HT-29 (cell line): Measurements from ENCODE around the gene TC2N. TPM values are rescaled to one million over a fixed set of nuclear protein-coding genes. Genes with fewer than 3 reads are reported as not detected.
"Not testable (repeated sequence)": the region's sequence is repeated elsewhere in the genome, so short reads cannot be mapped to it uniquely, and the experiment has no call there.

Experiments
- DNase-seq: peaks from one replicate; pipeline ENCODE4 v3.0.0-alpha.2; 2015; ENCODE audit warnings: low spot score
- total RNA-seq: library from RNA; depleted of rRNA; stranded (reverse); fragments of >200 nt; shearing (Covaris generic); gene quantifications from 2 replicates; pipeline ENCODE4 v1.2.3, GENCODE V29; 2014

TC2N gene
- total RNA-seq, 1 experiment from 2014 or later: 13.9 TPM

DNA sequence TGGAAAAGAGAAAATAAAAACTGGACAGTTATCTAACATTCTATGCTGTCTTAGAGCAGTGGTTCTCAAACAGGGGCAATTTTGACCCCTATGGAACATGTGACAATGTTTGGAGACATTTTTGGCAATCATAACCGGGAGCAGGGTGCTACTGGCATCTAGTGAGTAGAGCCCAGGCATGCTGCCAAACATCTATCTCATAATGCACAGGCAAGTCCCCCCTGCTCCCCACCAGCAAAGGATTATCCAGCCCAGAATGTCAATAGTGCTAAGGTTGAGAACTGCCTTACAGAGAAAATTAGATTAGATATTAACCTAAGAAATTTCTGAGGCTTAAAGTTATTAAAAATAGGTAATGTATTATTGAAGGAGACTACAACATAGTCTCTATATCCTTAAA, 112.5 kb downstream of the TC2N start:
- peak; percentile 41 for DNase-seq

DNA sequence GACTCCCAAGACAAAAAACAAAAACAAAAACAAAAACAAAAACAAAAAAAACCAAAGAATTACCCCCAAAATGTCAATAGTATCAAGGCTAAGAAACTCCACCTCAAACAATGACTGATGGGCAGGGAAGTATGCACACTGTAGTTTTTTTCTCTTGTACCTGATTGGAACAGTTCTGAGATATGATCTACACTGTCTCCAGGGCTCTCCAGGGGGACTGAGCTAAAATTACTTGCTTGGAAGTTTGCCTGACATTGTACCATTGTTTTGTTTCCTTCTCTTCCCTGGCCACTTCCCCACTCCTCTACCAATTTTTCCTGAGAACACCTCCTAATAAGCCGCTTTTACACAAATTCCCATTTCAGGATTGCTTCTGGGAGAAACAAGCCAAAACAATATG, 113.2 kb downstream of the TC2N start:
- DNase-seq: no peak

DNA sequence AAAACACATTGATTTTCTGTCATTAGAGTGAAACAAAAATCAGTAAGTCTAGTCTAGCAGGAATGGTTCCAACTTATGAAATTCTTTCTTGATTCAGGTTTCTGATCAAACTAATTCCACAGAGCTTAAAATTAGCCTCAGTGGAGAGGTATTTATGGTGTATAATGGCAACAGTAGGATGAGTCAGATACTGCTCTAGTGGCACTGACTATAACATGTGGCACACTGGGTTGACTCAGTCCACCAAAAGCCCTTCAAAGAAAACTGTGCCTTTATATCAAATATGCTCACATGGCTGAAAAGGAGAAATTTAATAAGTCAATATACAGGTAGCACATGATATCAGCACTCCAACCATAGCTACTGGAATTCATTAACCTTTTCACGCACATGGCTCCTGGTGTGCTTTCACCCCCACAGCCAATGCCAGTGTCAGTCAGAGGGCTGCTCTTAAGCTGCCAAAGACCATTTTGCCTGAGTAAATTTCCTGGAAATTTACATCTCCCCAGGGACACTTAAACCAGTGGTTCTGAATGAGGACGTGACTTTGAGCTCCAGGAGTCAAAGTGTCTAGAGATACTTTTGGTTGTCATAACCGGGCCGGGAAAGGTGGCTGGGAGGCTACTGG, 113.7 kb downstream of the TC2N start:
- no peak for DNase-seq

DNA sequence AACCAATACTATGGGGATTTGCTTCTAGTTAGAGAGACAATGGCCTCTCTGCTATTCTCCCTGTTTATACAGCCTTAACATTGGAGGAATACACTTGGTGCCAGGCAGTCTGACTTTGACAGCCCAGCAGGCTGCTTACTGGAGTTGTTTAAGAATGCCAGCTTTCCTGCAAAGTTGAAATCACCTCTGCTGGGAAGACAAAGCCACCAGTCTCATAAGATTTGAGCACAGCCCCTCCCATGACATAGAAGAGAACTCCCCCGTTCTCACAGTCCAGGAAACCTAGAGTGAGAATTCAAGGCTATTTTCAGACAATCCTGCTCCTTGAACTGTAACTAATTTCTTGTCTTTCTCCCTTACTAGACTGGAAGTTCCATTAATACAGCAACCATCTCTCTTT, 114.4 kb downstream of the TC2N start:
- no peak for DNase-seq

DNA sequence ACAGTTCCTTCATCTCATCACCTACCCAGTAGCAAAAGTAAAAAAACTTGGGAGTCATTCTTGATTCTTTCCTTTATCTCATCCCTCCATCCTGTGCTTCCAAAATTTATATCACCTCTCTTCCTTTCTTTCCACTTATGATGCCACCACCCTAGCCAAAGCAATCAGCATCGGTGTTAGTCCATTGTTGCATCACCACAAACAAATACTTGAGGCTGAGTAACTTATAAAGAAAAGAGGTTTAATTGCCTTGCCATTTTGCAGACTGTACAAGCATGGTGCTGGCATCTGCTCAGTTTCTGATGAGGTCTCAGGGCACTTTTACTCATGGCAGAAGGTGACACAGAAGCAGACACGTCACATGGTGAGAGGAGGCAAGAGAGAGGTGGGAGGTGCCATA, 115.6 kb downstream of the TC2N start:
- DNase-seq: no peak

DNA sequence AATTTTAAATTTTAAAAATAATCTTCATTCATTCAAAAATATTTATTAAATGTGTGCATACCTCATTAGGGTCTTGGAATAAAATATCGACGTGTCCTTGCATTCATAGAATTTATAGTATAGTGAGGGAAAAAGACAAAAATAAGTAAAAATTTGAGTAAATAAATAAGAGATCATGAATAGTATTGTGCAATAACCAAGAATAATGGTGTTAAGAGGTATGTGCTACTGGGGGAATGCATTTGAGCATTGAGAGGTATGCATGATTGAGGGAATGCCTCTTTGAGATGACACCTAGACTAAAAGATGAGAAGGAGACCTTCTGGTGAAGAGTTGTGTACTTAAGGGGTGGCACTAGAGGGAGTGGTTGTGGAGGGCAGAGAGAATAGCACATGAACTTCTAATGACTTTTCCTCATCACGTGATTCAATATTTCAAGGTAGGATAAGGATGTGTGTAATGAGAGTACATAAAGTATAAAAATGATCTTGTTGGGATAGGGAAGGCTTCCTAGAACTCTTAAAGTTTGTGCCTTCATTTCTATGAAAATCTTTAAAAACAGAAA, 116.6 kb downstream of the TC2N start:
- DNase-seq: peak; percentile 19

DNA sequence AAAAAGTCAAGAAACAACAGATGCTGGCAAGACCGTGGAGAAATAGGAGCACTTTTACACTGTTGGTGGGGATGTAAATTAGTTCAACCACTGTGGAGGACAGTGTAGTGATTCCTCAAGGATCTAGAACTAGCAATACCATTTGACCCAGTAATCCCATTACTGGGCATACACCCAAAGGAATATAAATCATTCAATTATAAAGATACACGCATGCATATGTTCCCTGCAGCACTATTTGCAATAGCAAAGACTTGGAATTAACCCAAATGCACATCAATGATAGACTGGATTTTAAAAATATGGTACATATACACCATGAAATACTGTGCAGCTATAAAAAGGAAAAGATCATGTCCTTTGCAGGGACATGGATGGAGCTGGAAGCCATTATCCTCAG, 117.5 kb downstream of the TC2N start:
- DNase-seq: no peak

DNA sequence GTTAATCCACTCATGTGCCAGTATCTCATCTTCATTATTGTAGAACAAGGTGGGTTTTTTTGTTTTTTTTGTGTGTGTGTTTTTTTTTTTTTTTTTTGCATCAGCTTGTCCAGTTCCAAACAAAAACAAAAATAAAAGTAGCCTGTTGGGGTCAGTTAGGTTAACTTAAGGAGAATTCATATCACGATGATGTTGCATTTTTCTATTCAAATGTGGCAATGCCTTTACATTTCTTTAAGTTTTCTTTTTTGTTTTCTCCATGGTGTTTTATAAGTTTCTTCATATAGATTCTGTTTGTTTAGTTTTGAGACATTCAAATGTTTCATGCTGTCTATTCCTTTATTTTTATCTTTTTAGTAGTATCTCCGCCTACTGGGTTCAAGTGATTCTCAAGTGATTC, 119.3 kb downstream of the TC2N start:
- DNase-seq: no peak

DNA sequence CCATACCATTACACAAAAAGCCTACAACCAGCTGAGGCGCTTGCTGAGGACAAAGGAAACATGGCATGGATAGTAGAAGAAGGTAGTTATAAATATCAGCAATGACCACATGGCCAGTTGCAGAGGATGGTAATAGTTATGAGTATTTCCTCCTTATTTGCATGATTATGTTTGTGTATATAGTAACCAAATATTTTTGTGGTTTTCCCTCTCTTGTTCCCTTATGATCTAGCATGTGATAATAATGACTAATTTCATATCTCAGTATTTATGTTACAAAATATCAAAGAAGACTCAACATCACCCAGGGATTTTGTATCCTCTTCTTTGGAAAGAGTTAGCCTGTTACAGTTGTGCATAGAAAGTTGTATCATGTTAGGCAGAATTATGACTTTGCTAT, 122.0 kb downstream of the TC2N start:
- no peak for DNase-seq

DNA sequence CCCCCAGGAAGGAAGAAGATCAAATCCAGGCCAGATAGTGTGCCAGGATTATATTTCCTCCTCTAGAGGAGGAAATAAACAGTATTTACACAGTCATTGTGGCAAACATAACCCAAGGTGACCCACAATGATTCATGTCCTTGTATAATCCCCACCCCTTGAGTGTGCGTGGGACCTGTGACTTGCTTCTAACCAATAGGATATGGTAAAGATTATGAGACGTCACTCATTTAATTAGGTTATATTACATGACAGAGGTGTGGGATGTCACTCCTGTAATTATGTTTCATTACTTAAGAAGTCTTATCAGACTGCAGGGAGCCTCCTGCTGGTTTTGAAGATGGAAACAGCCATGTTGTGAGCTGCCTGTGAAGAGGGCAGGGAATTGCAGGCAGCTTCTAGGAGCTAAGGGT, 123.3 kb downstream of the TC2N start:
- DNase-seq: peak; percentile 65

DNA sequence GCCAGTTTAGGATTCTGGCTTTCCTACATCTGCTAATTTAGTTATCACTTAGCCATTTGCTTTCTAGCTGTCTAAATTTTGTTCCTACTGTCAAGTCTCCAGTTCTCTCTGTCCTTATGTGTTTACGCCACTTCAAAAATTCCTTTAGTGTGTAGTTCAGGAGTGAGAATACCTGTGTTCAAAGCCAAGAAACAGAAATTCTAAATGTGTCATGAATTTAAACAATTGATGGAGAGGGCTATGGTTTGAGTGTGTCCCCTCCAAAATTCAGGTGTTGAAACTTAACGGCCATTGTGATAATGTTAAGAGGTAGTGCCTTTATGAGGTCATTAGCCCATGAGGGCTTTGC, 124.1 kb downstream of the TC2N start:
- DNase-seq: no peak

DNA sequence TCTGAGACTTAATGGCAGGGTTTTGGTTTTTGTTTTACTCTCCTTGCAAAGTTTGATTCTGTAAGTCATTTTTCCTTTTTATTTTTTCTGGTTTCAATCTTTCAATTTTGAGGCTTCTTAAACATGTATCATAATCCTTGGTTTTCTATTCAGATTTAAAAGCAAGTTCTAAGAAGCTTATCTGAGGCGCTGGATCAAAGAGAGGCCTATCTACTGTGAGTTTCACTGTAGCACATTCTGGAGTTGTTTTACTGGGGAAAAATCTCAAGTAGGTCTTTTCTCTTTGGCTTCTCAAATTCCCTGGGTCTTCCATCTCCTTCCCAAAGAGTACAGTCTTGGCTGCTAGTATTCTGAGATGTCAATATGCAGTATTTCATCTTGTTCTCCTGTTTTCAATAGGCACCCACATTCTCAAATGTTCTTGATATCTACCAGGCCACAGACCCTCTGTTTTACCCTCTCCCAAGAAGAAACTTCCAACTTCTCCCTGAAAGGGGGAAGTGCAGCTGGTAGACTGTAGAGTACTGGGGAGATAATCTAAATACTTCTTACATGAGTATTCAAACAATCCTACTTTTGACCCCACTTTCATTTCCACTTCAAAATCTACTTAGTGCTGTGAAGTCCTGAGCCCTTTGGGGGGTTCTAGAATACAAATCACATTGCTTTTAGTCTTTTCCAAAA, 124.6 kb downstream of the TC2N start:
- DNase-seq: no peak

DNA sequence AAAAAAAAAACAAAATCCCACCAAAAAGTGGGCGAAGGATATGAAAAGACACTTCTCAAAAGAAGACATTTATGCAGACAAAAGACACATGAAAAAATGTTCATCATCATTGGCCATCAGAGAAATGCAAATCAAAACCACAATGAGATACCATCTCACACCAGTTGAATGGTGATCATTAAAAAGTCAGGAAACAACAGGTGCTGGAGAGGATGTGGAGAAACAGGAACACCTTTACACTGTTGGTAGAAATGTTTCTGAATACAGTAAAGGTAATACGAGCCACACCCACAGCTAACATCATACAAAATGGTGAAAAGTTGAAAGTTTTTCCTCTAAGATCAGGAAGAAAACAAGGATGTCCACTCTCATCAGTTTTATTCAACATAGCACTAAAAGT, 127.5 kb downstream of the TC2N start:
- not testable (repeated sequence) for DNase-seq

DNA sequence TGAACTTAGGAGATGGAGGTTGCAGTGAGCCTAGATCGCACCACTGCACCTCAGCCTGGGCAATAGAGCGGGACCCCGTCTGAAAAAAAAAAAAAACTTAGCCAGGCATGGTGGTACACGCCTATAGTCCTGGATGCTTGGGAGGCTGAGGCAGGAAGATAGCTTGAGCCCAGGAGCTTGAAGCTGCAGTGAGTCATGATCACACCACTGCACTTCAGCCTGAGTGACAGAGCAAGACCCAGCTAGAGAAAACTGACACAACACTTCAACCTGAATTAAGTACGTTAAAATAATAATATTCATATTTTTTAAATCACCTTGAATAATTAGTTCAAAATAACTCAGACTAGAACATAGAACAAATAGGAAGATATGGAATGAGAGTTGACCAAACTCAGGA, 129.7 kb downstream of the TC2N start:
- DNase-seq: no peak

DNA sequence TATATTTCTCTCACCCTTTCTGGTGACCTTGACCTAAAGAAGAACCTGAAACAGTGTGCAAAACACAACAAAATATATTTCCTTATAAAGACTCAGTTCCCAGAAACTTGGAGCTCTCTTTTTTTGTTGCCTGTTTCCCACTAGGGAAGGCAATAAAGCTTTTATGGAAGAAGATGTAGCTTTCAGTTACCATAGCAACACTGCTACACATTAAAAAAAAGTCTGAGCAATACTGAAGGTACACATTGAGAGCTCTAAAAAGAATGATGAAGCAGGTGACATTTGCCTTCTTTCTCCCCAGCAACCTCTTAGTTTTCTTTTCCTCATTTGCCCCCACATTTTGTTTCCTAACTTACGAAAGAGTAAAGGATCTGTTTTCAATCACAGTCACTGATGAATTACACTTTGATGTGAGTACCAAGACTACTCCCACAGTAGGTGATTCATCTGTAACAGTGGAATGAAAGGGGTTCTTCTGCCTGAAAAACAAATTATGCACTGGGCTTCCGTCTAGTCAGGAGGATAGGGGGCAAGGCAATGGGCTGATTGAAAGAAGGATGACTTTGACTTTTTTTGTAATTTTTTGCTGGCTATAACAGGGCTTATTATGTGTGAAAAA, 134.4 kb downstream of the TC2N start:
- DNase-seq: no peak

DNA sequence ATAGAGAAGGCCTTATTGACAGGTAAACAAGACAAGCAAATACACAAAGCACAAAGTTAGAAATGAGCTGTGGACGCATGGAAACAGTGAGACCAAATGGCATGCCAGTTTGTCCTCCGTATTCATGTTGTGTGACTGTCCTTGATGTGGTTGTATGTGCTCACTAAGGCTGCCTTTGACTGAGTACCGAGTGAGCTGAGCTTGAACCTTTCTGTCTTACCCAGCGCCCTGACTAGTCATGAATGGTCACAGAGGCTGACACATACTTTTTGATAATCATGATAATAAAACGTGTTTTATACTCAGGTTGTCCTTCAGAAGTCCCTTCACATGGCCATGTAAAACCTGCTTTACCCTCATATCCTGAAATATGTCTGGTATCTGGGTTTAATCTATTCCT, 134.9 kb downstream of the TC2N start:
- no peak for DNase-seq

DNA sequence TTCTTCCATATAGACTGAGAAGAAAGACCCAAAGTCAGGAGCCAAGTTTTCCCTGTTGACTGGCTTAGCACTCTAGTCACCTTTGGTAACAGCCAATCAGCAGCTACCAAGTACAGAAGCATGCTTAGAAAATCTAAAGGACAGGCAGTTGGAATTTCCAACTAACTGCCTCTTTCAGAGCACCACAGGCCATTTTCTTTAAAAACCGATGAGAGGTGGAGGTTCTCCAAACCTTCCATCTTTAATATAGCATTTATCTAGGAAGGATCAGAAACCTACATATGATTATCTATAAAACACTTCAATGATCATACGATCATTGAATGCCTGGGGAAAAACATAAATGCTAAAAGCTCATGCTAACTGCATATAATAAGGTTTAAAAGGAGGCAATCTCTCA, 135.3 kb downstream of the TC2N start, which contains the start of gene CATSPERB:
TSS of gene CATSPERB (minus strand) at position 101 of the 400 bp plus-strand sequence. CDS start 2,607 bp downstream, outside the sequence.
- no peak for DNase-seq

DNA sequence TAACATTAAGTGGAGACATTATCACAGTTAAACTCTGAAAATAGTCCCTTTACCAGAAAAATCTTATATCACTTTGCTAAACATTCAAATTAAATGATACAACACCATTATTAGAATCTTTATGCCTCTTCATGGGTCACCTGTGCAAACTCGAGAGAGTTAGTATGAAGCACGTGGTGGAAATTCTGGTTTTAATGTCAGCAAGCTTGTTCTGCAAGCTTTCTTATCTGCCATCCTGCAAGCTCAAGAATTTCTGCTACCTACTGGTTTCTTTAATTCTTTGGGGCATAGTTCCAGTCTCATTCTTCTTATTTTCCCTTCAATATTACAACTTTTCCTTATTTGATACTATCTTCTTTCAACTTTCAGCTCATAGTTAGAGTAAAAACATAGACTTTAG, 136.3 kb downstream of the TC2N start:
- peak; percentile 45 for DNase-seq

DNA sequence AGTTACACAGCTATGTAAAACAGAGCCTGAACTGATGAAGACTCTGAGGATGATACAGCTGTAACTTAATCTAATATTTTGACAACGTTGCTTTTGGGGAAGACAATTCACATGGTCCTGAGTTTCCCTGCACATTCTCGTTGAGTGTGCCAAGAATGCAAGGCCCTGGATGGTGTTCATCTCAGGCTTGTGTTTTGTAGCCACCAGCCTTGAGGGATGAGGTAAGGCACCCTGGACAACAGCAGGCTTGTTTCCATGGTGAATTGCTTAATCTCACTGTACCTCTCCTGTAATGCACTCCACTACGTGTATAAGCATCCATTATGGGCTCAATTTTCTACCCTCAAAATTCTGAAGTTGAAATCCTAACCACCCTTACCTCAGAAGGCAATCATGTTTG, 137.6 kb downstream of the TC2N start:
- DNase-seq: no peak
